ENCODE results near the gene ALDH8A1.
"Not testable (repeated sequence)": the region's sequence is repeated elsewhere in the genome, so short reads cannot be mapped to it uniquely, and the experiment has no call there.

The ALDH8A1 gene

GRCh38 chr6:134902936-134903335 lies 47.0 kb downstream of the ALDH8A1 start:
- H3K4me3 ChIP-seq (ENCODE audit: low read length): no peak overlapping the region
- no peak for DNase-seq (ENCODE audit: low read depth)
- no peak for TF ChIP-seq CTCF (conservative IDR thresholded peaks at IDR 0.05; ENCODE audit: low read depth, low read length)

GRCh38 chr6:134902074-134902861 lies 47.6 kb downstream of the ALDH8A1 start:
- TF ChIP-seq CTCF (conservative IDR thresholded peaks at IDR 0.05; ENCODE audit: low read depth, low read length): no peak
- no peak for DNase-seq (ENCODE audit: low read depth)
- H3K4me3 ChIP-seq (ENCODE audit: low read length): no peak overlapping the region

GRCh38 chr6:134898575-134898974 lies 51.3 kb downstream of the ALDH8A1 start:
- no peak for DNase-seq (ENCODE audit: low read depth)
- TF ChIP-seq CTCF (conservative IDR thresholded peaks at IDR 0.05; ENCODE audit: low read depth, low read length): no peak
- no peak overlapping the region for H3K4me3 ChIP-seq (ENCODE audit: low read length)

- not testable (repeated sequence) for H3K4me3 ChIP-seq (ENCODE audit: low read length); DNase-seq (ENCODE audit: low read depth)
These were observed 51.7 kb downstream of the ALDH8A1 start for GRCh38 chr6:134898166-134898565.

- no peak for TF ChIP-seq CTCF (conservative IDR thresholded peaks at IDR 0.05; ENCODE audit: low read depth, low read length)
- no peak overlapping the region for H3K4me3 ChIP-seq (ENCODE audit: low read length)
- no peak for DNase-seq (ENCODE audit: low read depth)
These were observed 53.0 kb downstream of the ALDH8A1 start for GRCh38 chr6:134896910-134897309.

GRCh38 chr6:134894800-134895199 lies 55.1 kb downstream of the ALDH8A1 start:
- no peak for TF ChIP-seq CTCF (conservative IDR thresholded peaks at IDR 0.05; ENCODE audit: low read depth, low read length)
- H3K4me3 ChIP-seq (ENCODE audit: low read length): no peak overlapping the region
- no peak for DNase-seq (ENCODE audit: low read depth)

GRCh38 chr6:134892362-134892761 lies 57.5 kb downstream of the ALDH8A1 start:
- no peak for DNase-seq (ENCODE audit: low read depth)
- no peak for TF ChIP-seq CTCF (conservative IDR thresholded peaks at IDR 0.05; ENCODE audit: low read depth, low read length)
- H3K4me3 ChIP-seq (ENCODE audit: low read length): no peak overlapping the region
